Measurements from ENCODE around the gene MAD1L1.
"Not testable (repeated sequence)": the region's sequence is repeated elsewhere in the genome, so short reads cannot be mapped to it uniquely, and the experiment has no call there.

DNA sequence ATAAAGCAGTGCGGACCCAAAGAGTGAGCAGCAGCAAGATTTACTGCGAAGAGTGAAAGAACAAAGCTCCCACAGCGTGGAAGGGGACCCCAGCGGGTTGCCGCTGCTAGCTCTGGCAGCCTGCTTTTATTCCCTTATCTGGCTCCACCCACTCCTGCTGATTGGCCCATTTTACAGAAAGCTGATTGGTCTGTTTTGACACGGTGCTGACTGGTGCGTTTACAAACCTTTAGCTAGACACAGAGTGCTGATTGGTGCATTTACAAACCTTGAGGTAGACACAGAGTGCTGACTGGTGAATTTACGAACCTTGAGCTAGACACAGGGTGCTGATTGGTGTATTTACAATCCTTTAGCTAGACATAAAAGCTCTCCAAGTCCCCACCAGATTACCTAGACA, 256.2 kb downstream of the MAD1L1 start:
- TF ChIP-seq, protein P1, sequence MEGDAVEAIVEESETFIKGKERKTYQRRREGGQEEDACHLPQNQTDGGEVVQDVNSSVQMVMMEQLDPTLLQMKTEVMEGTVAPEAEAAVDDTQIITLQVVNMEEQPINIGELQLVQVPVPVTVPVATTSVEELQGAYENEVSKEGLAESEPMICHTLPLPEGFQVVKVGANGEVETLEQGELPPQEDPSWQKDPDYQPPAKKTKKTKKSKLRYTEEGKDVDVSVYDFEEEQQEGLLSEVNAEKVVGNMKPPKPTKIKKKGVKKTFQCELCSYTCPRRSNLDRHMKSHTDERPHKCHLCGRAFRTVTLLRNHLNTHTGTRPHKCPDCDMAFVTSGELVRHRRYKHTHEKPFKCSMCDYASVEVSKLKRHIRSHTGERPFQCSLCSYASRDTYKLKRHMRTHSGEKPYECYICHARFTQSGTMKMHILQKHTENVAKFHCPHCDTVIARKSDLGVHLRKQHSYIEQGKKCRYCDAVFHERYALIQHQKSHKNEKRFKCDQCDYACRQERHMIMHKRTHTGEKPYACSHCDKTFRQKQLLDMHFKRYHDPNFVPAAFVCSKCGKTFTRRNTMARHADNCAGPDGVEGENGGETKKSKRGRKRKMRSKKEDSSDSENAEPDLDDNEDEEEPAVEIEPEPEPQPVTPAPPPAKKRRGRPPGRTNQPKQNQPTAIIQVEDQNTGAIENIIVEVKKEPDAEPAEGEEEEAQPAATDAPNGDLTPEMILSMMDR (conservative IDR thresholded peaks at IDR 0.05) = not testable (repeated sequence)
- TF ChIP-seq EZH2 (IDR thresholded peaks at IDR 0.05; ENCODE audit: low read depth) = not testable (repeated sequence)

Data from PC-9 (cell line).